GM18870 (cell line): ENCODE results near the gene ATP2A2.
"Not testable (repeated sequence)": the region's sequence is repeated elsewhere in the genome, so short reads cannot be mapped to it uniquely, and the experiment has no call there.

Experiments used
- ATAC-seq: cut with Tn5 transposase; IDR thresholded peaks from one replicate; pipeline ENCODE4 v1.9.1; 2021; ENCODE audit warnings: moderate library complexity; ENCODE audit not compliant: unreplicated experiment

Gene ATP2A2

DNA sequence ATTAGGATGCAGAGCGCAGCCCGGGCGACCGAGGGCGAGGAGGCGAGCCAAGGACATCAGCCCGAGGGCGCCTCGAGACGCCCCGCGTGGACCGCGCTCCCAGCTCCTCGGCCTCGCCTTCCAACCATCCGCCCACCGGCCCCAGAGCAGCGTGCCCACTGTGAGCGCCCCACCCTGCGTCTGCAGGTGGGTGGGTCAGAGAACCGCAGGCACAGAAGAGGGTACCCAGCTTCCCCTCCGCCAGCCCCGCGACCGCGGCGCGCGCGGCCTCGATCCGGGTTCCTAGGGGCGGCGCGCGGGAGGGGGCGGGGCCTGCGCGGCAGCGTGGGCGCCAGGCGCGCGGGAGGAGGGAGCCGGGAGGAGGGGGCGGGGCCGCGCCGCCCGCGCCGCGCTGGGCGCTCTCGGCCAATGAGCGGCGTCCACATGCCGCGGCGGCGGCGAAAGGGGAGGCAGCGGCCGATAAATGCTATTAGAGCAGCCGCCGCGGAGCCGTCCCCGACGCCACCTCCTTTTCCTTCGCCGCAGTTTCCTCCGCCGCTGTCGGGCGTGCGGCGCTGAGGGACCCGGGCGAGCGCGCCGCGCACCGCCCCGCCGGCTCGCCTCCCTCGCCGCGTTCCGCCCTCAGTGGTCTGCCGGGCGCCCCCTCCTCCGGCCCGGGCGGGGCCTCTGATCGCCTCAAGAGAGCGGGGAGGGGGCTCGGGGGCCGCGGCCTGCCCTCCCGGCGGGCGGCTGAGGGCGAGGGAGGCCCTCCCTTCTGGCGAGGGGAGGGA lies at the start of gene ATP2A2:
Gene ATP2A2, plus strand, starts transcription at position 469 of the 770 bp plus-strand sequence. CDS start 543 bp downstream, outside the sequence.
- ATAC-seq = peak; percentile 42

DNA sequence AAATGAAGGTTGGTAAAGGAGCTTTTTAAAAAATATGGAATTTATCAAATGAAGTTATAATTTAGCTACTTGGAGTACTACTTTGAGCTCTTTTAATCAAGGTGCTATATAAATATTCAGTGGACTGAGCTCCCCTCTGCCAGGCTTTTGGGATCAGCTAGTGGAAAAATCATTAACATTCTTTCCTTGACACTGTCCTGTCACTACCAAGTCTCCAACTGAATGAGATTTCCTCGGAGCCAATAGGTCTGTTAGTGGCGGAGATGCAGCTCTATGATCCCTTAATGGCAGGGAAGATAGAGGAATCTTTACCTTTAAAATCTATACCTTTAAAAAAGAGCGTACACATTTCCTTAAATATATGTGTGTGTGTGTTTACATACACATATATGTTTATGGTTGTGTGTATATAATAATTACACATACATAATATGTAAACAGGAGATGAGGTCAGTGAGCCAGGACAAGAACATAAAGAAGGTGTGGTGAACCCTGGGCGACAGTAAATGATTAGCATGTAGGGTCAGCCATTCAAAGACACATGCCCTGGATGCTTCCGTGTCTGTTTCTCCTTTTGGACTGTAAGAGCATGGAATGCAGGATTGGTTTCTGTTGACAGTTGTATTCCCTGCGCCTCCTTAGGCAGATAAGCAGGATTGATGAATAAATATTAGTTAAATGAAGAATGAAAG lies 47.7 kb upstream of the ATP2A2 start:
- ATAC-seq = no peak

DNA sequence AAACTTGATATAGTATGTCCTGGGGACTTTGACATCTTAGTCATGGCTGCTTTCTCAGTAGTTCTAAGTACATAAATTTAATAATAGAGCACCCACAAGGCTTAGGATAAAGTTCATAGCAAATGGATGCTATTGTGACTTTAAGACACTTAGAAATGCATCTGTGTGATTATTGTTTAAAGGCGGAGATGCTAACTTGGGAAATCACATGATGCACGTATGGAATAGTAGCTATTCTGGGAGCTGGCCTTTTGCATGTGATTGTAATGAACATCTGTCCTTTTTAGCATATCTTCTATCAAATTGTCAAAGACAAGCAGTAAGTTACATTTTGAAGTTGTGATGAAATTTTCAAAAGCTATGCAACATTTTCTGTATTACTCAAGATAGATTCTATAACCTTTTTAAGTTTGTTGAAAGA lies 46.7 kb upstream of the ATP2A2 start:
- no peak for ATAC-seq

DNA sequence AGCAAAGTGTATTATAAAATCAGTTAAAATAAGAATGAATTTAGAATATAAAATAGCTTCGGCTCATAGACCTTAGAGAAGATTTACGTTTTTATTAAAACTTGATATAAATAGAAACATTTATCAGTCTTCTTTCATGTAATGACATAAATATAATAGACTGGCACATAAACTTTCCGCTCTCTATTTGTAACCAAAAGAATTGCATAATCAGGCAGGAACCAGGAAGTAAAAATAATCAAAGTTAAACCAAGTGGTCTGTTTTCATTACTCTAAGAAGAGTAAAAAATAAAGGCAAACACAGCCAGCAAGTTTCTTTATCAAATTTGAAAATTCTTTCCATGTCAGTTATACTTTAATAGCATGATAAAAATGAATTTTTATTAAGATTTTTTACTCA lies 46.3 kb upstream of the ATP2A2 start:
- no peak for ATAC-seq

DNA sequence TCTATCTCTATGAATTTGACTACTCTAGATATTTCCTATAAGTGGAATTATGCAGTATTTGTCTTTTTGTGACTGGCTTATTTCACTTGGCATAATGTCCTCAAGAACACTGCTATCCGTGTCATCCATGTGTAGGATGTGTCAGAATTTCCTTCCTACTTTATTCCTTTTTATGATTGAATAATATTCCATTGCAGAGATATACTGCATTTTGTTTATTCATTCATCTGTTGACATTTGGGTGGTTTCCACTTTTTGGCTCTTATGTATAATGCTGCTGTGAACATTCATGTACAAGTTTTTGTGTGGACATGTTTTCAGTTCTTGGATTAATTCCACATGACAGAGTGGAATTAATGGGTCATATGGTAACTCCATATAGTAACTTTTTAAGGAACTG lies 45.7 kb upstream of the ATP2A2 start:
- no peak for ATAC-seq

DNA sequence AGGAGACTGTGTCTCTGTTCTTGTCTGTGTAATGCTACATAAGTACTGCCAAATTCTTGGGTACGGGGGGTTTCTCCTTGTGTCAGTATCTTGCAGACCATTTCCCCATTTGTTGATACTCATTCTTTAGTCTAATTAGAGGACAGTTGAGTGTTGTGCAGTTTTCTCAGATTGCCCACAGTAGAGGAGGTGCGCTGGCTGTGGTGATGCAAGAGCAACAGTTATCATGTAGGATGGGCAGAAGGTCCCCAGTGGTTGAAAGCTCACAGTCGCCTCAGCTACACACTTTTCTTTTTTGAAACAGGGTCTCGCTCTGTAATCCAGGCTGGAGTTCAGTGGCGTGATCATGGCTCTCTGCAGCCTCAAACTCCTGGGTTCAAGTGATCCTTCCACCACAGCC lies 37.8 kb upstream of the ATP2A2 start:
- no peak for ATAC-seq

DNA sequence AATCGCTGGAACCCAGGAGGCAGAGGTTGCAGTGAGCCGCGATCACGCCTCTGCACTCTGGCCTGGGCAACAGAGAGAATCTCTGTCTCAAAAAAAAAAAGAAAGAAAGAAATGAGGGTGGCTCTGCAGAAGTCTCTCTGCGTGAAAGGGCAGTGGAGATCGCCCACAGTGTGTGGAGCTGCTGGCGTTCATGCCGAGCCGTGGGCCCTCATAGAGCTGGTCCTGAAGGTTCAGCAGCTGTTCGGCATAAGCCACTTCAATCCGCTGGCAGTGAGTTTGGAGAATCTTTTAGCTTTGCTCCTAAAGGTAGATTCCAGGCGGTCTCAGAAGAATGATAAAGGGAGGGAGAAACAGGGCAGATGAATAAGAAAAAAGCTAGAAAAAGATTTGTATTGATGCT lies 36.7 kb upstream of the ATP2A2 start:
- ATAC-seq = no peak

DNA sequence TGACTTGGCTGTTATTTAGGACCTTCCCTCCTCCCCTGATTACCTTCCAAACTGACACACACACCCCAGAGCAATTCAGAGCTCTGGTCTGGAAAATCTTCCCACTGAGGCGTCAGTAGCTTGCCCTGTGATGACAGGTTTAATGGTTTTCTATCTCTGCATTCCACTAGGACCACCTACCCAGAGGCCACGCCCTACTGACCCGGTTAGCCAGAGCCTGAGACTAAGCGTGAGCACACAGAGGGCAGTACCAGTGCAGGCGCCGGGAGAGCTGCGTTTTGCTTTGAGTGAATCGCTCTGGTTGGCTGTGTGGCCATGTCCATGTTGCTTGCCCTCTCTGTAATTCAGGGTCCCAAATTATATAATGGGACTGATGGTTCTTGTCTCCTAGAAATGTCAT lies 36.2 kb upstream of the ATP2A2 start:
- ATAC-seq = no peak

DNA sequence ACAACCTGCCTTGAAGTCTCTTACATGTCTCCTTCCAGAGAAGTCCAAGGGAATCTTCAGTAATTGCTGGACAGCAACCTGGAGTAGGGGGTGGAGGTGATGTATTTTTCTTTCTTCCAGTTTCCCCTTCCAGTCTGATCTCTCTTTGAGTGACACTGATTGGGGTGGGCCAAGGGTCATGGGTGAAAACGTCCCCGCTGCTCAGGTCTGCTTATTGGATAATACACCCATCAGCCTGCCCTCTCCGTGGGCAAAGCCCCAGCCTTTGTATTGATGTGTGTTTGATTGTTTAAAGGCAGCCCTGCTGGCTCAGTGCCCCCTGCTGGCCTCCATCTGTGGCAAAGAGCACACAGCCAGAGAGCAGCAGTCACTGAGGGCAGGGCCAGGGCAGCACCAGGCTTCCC lies 35.7 kb upstream of the ATP2A2 start:
- no peak for ATAC-seq

DNA sequence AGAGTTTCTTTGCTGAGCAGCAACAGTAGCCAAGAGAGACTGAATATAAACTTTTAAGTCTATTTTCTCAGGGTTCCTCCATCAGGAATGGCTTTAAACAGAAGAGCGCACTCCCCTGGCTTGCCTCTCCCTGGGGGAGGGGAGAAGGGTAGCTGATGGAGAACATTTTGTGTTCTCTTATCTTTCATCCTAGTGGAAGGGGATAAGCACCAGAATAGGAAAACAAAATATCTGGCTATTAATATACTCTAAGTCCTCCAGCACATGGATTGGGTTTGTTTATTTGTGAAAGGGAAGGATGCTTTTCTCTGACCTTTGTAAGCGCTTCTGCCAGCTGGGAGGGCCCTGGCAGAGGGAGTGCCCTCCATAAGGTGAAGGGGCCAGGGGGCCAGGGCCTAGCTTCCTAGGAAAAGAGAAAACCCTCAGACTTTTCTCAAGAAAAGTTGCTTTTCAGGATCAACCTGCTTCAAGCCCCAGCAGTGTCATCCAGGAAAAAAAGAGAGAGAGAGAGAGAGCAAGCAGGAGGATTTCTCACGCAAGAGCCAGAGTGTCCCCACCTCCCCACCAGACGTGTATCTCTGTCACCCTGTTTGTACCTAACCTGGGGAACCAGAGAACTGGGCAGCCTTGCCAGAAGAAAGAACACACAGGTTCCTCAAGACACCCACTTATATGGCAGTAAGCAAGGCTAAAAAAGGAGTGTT lies 34.3 kb upstream of the ATP2A2 start:
- ATAC-seq = no peak

DNA sequence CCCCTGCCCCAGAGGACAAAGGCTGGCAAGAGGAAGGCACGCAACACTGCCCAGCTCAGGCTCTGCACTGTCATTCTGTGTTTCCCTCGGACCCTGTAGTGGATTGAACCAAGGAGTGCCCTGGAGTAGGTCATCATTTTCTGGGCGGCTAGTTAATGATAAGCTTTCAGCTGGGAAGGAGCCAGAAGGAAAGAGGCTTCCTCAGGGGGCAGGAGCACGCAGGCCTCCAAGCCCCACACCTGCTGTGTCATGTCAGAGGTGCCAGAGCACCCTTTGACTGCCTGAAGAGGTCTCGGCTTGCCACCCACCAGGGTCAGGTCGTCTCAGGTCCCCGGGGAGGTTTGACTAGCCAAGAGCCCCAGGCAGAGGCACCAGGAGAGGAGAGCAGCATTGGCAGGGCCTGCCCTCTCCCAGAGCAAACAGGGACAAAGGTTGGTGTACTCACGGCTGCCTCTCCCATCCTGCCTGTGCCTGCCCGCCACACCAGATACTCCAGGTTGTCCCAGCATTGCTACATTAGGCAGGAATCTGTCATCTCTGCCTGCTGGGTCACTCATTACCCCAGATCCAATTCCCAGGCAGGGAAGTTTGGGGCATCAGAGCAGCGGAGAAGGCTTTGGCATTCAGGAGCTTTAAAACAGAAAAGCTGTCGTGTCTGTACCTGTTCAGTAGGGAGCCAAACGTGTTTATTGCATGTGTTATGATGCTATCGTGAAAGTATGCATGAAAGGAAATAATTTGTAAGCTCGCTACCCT lies 33.5 kb upstream of the ATP2A2 start:
- no peak for ATAC-seq

DNA sequence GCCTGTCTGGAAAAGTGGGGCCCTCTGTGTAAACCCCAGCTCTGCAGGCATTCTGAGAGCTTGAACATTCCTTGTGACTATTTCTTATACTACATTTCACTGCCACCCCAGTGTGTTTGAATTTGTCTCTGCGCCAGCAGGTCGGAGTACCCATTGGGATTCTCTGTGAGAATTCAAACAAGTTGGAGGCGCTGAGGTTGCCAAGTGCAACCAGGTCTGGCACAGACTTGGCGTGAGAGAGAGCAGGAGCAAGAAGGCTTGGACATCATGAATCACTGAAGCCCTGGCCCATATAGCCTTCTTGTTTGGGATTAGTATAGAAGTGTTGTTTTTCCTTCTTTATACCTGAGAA lies 33.0 kb upstream of the ATP2A2 start:
- no peak for ATAC-seq

DNA sequence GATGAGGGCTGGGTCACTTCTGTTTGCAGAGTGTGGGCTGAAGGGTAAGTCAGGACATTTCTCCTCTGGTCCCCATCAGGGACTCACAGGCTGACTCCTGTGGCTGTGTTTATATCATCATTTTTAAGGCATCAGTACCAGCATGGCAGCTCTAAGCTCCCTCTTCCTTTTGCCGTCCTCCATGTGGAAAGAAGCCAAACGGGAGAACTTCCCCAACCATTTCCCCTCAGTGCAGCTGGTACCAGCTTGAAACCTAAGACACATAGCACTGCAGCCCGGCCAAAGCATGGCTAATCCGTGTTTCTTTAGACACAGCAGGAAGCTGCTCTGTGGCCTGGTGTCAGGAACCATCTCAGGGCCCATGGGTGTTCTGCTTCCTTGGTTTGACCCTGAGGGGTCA lies 31.9 kb upstream of the ATP2A2 start:
- no peak for ATAC-seq

DNA sequence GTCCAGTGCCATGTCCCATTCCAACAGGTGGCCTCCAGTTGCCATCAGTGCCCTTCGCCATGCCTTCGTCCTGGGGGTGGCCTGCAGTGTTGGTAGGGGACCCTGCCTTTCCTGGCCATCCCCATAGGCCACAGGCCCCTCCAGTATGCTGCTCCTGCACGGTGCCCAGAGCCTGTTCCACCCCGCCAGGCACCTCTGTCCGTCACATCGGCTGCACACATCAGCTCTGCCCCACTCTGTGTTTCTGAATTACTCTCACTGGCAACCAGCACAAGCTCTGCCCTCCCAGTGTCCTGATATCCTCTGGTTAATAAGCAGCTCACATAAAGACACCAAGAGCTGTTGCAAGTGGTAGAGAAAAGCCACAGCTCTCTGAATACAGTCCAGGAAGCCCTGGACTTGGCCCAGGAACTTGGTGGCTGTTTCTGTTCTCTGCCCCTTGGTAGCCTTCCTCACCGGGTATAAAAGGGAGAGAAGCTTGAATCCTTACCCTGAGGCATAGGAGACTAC lies 31.3 kb upstream of the ATP2A2 start:
- ATAC-seq = no peak

DNA sequence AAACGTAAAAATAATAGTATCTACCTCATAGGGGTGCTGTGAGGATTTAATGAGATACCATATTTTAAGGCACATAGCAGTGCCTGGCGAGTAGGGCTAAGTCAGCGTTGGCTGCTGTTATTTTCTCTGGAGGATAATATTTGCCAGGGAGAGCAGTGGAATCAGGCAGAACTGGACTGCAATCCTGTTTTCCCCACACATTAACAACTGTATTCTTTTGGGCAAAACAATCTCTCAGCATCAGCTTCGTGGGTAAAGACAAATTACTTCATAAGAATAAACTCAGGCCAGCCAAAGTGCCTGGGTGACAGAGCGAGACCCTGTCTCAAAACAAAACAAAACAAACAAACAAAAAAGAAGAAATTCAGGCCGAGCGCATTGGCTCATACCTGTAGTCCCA lies 29.7 kb upstream of the ATP2A2 start:
- no peak for ATAC-seq

DNA sequence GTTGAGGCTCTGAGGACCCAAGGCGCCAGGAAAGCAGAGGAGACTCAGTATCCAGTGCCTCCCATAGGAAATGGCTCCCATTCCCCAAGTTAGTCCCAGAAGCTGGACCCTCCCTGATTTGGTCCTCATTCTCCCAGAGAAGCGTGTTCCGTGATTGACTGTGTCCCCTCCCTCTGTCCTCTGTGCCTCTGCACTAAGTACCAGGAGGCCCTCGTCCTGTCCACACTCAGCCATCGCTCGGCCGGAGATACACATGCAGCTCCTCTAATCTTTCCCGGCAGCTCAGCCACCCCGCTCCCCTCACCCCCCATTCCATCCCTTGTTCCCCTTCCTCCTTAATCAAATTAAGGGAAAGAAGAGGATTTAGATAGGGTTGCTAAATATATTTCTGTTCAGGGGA lies 28.3 kb upstream of the ATP2A2 start:
- no peak for ATAC-seq

DNA sequence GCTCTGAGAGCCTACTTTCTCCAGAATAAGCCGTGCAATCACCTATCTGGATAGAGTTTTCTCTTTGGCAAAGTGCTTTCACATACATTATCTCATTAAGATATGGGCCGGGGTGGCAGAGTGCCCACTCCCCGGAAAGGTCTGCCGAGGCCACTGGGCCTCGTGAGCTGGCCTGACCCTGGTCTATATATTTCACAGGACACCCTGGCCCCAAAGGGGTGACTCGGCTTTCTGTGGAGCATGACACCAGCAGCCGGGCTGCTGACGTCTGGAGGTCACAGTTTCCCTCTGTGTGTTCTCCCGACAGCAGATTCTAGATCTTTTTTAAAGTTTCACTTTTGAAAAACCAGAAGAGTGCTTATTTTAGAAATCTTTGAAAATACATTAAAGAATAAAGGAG lies 27.9 kb upstream of the ATP2A2 start:
- ATAC-seq = no peak

DNA sequence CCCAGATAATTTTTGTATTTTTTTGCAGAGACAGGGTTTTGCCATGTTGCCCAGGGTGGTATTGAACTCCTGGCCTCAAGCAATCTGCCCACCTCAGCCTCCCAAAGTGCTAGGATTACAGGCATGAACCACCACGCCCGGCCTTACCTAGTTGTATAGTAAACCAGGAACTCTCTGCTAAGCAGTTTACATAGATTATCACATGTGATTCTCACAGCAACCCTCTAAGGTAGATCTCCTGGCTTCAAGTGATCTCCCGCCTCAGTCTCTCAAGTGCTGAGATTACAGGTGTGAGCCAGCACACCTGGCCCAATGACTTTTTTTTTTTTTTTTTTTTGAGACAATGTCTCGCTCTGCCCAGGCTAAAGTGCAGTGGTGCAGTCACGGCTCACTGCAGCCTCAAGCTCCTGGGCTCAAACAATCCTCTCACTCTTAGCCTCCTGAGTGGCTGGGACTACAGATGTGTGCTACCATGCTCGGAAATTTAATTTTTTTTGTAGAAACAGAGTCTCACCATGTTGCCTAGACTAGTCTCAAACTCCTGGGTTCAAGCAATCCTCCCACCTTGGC lies 26.0 kb upstream of the ATP2A2 start:
- ATAC-seq = no peak

DNA sequence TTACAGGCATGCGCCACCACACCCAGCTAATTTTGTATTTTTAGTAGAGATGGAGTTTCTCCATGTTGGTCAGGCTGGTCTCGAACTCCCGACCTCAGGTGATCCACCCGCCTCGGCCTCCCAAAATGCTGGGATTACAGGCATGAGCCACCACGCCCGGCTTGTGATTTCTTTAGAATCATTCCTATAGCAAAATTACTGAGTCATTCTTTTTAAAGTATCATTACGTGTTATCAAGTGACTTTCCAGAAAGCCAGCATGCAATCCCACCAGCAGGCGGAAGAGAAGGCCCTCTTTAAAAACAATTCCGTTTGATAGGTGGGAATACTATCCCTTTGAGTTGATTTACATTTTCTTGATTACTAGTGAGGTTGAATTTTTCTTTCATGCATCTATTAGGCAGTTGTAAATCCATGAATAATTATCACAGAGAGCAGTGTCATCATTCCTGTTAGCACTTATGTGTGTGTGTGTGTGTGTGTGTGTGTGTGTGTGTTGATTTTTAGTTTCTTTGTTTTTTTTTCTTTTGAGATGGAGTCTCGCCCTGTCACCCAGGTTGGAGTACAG lies 25.1 kb upstream of the ATP2A2 start:
- not testable (repeated sequence) for ATAC-seq

DNA sequence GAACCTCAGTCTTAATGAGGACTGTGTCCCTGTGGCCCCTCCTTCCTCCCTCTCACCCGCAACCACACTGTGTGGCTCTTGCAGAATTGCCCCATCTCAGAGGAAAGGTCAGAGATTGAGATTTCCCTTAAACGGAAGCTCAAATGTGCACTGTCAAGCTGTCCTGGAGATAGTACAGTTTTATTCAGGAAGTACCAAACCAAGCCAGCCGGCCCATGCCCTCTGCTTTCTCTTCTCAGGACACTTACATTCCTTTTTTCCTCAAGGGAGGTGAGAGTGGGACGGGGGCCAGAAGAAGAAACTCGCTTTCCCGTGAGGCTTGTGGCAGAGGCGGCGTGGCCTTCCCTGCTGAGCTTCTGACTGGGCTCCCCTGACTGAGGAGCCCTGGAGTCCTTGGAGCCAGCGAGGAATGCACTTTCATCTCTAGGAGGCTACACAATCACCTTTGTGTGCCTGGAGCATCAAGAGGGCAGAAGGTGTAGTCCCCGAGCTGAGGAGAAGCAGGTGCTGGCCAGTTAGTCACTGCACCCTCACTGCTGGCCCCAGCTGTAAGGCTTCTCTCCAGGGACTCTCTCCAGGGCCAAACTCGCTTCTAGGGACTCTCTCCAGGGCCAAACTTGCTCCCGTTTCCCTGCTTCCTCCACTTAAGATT lies 24.1 kb upstream of the ATP2A2 start:
- no peak for ATAC-seq
